RPMI8226 (cell line): ENCODE results near the gene ALG9.

Experiments used
- DNase-seq: peaks from one replicate; pipeline ENCODE4 v3.0.0-alpha.2; 2015

Gene ALG9

DNA sequence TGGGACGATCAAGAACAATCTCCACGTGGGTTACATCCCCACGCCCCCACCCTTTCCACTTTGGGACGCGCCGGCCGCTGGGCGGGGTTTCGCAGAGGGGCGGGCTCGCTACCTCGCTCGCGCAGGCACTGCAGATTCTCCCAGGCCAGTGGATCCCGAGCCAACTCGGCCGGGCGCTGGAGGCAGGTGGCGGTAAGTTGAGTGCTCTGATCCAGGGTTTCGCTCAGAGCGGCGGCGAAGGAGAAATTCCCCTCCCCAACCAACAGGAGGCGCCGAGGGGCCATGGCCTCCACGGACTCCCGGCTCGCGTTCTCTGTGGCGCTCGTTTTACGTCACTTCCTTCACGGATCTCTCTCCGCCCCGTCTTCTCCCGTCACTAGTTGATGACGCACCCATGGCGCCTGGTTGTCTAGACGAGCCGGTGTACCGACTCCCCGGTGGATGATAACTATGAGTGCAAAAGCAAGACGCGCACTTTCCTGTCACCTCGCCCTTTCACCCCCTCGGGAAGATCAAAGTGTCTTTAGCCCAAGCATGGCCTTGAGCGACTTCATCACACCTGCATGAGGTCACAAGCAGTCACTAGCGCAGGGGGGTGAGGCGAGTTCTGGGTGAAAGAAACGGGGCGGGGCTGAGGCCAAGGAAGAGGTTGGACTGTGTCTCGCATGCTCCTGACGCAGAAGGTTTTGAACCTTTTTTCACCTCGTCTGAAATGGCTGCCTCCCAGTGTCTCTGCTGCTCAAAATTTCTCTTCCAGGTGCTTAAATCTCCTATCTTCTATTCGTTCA, 7.7 kb upstream of the ALG9 start, which contains the start of the genes CFAP68 and FDXACB1:
TSS of gene CFAP68 (plus strand) at position 693 of the 788 bp plus-strand sequence. CDS start at position 713, 20 bp downstream.
TSS of gene FDXACB1 (minus strand) at position 317 of the 788 bp plus-strand sequence. CDS start at position 284, 33 bp downstream.
- peak; percentile 99 for DNase-seq

DNA sequence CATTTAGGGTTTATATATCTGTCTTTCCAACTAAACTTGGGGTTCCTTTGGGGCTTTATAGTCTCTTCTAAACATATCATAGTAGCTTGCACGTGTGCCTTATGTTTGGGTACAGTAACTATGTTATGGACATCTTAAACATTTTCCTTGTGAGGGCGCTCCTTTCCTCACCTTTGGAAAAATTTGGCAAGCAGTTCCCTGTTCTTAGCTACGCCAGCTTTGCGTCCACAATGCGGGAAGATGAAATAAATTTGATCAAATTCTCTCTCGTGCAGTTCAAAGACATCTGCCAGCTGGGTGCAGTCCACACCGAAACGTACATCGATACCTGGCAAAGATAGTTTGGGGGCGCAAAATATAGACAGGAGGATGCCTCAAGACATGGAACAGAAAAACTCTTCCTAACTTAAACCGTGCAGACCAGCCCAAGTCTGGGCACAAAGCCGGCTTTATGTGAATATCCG, 7.0 kb upstream of the ALG9 start:
- no peak for DNase-seq

DNA sequence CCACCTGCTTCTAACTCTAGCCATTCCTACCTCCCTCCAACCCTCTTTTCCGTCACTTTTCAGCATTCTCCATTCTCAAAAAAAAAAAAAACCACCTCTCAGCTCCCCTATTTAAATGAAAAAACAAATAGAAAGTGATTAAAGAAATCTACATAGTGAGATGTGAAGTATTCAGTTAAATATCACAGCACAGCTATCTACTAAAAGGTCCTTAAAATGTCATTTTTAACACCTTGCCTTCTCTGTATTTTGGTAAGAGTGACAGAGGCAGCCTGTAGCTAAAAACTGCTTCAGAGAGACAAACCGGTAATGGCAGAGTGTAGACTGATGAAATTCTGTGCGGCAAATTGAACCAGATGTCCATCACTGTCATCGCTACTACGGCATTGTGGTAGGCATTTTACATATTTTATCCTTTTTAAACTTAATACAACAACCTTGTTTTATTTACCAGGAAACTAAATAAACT, 346 bp upstream of the ALG9 start:
- DNase-seq = peak; percentile 7

DNA sequence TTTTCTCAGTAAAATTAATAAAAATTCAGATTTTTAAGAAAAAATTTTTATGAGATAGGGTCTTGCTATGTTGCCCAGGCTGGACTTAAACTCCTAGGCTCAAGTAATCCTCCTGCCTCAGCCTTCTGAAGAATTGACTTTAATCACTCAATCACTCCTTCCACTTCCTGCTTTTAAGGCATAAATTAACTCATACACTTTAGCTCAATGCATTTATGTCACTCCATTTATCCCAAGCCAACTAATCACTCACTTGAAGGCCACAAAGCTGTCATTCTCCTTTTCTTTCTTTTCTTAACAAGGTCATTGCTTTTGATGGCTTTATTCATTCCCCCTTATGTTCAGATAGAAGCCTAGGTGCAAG, 877 bp downstream of the ALG9 start:
- DNase-seq = no peak

DNA sequence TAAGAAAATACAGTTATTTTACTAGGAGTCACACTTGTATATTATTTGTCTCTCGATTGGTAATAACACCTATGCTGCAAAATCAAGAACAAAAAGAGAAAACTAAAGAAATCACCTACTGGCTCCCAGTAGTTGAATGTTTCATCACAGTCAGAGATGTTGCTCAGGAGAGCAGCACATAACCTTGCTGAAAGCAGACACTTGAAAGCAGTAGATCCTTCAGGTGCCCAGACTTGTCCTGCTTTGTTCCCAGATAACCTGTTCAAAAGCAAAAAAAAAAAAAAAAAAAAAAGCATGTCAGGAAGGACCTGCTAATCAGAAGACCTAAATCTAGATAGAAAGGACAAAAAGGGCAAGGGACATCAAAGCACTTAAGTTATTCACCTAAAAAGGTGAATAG, 1.3 kb downstream of the ALG9 start:
- DNase-seq = no peak

GRCh38 chr11:111860257-111860656, 11.1 kb downstream of the ALG9 start:
- DNase-seq = no peak

DNA sequence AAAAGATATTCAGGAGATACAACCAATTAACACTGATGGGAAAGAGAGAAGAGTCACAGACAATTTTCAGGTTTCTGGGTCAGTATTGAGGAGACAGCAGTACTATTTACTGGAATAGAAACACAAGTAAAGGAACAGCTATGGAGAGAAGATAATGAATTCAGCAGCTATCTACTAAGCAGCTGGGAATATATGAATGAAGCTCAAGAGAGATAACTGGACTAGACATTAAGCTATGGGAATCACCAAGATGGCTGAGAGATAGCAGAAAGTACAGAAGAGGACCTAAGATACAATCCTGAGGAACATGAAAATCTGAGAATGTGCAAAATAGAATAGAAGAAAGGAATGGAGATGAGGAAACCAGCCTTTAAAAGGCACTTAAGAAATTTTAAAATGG, 15.9 kb downstream of the ALG9 start:
- no peak for DNase-seq

DNA sequence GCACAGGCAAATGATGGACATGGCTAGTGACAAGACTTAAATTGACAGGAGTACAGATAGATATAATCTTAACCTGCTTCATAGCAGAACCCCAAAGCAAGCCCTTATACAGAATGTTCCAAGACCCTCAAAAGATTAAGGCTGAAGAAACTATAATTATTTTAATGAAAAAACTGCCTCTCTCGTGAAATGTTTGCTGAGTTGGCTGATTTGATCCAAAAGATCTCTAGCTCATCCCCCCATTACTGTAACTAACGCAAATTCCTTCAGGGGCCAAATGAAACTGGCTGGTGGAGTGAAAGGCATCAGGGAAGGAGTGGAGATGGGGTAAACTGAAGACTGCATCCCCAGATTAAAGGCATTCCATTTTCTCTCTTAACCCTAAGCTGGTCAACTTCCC, 19.3 kb downstream of the ALG9 start:
- DNase-seq = no peak

GRCh38 chr11:111851636-111852035, 19.7 kb downstream of the ALG9 start:
- no peak for DNase-seq

DNA sequence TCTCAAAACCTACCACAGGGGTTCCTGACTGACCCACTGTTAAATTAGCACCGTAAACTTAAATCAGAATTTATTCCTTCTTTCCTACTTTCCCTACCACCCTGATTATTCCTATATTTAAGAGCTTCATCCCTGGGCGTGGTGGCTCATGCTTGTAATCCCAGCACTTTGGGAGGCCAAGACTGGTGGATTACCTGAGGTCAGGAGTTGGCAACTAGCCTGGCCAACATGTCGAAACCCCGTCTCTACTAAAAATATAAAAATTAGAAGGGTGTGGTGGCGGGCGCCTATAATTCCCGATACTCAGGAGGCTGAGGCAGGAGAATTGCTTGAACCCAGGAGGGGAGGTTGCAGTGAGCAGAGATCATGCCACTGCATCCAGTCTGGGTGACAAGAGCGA, 20.3 kb downstream of the ALG9 start:
- DNase-seq = no peak

DNA sequence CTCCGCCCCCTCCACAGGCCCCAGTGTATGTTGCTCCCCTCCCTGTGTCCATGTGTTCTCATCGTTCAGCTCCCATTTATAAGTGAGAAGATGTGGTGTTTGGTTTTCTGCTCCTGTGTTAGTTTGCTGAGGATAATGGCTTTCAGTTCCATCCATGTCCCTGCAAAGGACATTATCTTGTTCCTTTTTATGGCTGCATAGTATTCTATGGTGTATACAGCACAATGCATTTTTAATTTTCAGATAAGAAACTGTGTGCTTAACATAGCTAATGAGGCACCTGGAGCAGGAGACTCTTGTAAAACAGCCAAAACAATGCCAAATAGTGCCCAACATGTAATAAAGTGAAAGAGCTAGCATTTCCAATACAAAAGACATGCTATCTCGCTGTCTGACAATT, 21.8 kb downstream of the ALG9 start:
- DNase-seq = no peak

DNA sequence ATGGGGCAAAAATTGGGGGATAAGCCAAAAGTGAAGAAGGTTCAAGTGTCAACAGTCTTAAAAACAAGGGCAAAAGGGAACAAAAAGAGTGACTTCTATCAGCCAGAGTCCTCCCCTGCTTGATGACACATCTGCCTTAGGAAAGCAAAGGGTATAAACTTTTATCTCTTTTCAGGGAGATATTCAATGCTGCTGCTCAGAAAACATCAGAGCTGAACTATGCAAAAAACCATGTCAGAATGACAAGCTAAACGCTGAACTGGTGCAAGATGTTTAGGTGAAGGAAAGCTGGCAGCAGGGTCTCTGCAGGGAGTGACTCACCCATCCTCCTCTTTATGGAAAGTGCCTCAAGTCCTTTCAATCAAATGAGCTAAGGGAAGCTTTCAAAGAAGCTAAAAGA, 24.7 kb downstream of the ALG9 start:
- no peak for DNase-seq

GRCh38 chr11:111846063-111846462, 25.3 kb downstream of the ALG9 start:
- DNase-seq = no peak

GRCh38 chr11:111845276-111846028, 25.9 kb downstream of the ALG9 start:
- no peak for DNase-seq

DNA sequence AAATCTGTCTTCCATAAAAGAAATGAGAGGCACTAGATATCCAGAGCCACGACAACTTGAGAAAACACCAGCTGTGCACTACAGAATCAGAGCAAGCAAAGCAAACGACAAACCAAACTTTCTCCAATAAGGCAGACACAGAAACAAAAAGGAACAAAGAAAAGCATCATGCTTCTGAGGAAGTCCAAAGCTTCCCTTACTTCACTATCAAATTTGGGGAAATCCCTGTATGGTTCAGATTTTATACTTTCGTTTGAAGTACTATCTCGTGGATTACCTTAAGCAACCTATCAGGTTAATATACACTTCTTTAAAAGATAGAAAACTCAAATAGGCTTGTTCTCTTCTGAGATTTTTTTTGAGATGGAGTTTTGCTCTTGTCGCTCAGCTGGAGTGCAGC, 27.7 kb downstream of the ALG9 start:
- DNase-seq = no peak

DNA sequence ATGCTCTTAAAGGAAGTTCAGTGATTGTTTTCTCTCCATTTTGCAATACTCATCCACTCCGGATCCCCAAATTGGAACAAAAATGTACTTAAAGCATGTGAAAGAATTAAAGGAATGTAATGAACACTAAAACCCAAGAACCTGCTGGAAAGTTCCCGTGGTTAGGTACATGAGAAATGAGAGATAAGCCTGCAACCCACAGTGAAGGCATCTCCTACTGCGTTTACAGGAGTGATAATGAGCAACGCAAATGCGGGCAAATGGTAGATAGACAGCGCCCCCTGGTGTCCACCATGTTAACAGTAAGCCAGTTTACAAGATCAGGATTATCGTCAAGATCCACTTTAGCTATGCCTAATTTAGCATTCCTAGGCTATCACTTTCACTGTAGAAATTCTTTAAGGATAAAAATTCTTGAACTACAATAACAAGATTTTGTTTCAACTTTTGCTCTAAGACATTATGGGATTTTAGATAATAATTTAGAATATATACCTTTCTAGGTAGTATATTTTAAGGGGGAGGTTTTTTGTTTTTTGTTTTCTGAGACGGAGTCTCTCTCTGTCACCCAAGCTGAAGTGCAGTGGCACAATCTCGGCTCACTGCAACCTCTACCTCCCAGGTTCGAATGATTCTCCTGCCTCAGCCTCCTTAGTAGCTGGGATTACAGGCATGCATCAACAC, 29.9 kb downstream of the ALG9 start:
- DNase-seq = peak; percentile 90

DNA sequence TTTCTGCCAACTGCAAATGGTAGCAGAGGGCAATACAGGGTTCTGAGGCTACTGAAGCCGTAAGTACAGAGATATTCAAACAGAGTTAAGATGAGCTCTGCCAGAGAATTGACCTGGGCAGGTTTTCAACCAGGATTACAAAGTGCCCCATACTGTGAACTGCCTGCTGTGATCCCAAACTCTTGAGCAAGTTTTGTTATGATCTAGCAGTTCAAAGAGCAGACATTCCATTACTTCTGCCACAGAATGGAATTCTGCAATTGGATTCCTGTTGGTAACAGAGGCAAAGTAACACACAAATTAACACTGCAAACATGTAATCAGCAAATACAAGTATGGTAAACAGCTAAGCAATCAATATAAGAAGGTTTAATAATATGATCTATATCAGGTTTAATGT, 31.2 kb downstream of the ALG9 start:
- DNase-seq = no peak

- DNase-seq = no peak
Observed at GRCh38 chr11:111838054-111838453, 33.3 kb downstream of the ALG9 start.

GRCh38 chr11:111837366-111837891, 34.0 kb downstream of the ALG9 start:
- DNase-seq = no peak

- no peak for DNase-seq
Observed at GRCh38 chr11:111836721-111837120, 34.7 kb downstream of the ALG9 start.

GRCh38 chr11:111836162-111836561, 35.2 kb downstream of the ALG9 start:
- no peak for DNase-seq

DNA sequence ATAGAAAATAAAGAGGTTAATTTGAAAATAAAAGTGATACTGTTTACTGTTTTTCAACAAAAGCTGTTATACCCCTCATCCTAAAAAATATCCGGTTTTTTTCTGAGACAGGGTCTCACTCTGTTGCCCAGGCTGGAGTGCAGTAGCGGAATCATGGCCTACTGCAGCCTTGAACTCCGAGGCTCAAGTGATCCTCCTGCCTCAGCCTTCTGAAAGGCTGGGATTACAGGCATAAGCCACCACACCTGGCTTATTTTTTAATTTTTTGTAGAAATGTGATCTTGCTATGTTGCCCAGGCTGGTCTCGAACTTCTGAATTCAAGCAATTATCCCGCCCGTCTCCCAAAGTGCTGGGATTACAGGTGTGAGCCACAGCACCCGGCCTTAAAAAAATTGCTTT, 35.7 kb downstream of the ALG9 start:
- no peak for DNase-seq
